Measurements from ENCODE around the gene OLIG2. TPM values are rescaled to one million over a fixed set of nuclear protein-coding genes. Genes with fewer than 3 reads are reported as not detected.

Gene OLIG2
- total RNA-seq, 2 experiments from 2014 or later: not detected

DNA sequence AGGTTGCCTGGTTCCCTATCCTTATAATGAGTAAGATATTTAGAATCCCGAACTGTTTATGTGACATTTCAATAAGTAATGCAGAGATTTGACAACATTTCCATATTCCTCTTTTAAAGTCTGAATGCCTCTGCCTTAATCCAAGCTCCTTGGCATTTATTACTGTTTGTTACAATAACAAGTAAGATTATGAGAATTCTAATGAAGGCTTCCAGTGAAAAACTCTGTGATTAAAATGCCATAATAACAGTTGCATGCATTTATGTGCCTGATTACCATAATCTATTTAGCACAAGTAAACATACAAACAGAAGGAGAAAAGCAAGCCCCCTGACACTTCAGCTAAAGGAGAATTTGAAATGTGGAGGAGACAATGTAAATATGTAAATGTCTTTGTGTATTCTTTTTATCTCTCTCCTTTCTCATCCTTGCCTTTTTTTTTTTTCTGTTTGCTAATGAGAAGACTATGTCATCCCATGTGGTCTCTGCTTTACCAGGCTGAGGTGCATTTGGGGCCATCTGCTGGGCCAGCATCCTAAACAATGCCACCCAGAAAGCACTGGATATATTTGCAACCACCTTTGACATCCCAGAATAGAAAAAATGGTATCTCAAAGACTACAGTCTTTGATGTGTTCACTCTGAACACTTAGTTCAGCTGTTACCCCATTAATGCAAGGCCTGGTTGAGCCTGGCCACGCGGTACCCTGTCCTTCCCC, 17.2 kb upstream of the OLIG2 start:
- ChIA-PET CTCF (interaction anchor here (0.6 kb wide), 1 partner anchor 112 kb away, joined by 4 read pairs; no protein-coding TSS in a partner anchor), POLR2A (interaction anchor here (0.6 kb wide), 1 partner anchor 109 kb away, joined by 3 read pairs; no protein-coding TSS in a partner anchor)
- Mint-ChIP-seq H3K36me3 (ENCODE audit: low read depth) (no peaks in the 10 kb centered on the region), H3K27ac (no peak overlapping the region), H3K4me1 (no peaks in the 10 kb centered on the region), H3K4me3 (no peak overlapping the region), H3K27me3 (peaks cover 5% of the 10 kb centered on the region), H3K9me3 (ENCODE audit: low read depth) (no peaks in the 10 kb centered on the region)
- ATAC-seq (no peak), DNase-seq (no peak)
- intact Hi-C loops (cut with DNase I, micrococcal nuclease): no loop called here

DNA sequence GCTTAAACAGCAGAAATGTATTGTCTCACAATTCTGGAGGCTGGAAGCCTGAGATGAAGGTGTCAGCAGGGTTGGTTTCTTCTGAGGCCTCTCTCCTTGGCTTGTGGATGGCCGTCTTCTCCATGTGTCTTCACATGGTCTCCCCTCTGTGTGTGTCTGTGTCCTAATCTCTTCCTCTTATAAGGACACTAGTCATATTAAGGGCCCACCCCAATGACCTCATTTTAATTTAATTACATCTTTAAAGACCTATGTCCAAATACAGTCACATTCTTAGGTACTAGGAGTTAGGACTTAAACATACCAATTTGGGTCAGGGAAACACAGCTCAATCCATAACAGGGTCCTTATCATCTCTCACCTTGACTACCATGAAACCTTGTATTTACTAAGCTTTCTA, 14.8 kb upstream of the OLIG2 start:
- no peaks in the 10 kb centered on the region for H3K36me3 Mint-ChIP-seq (ENCODE audit: low read depth)
- intact Hi-C loops (cut with DNase I, micrococcal nuclease): no loop called here
- CTCF ChIA-PET: interaction anchor here (0.6 to 0.7 kb wide), 2 partner anchors 76 to 186 kb away, joined by 3 read pairs; no protein-coding TSS in a partner anchor
- H3K9me3 Mint-ChIP-seq (ENCODE audit: low read depth): no peaks in the 10 kb centered on the region
- H3K4me1 Mint-ChIP-seq: no peaks in the 10 kb centered on the region
- POLR2A ChIA-PET: no interaction called here
- ATAC-seq: no peak
- H3K27ac Mint-ChIP-seq: no peak overlapping the region
- DNase-seq: no peak
- H3K27me3 Mint-ChIP-seq: peaks cover 18% of the 10 kb centered on the region
- no peak overlapping the region for H3K4me3 Mint-ChIP-seq

DNA sequence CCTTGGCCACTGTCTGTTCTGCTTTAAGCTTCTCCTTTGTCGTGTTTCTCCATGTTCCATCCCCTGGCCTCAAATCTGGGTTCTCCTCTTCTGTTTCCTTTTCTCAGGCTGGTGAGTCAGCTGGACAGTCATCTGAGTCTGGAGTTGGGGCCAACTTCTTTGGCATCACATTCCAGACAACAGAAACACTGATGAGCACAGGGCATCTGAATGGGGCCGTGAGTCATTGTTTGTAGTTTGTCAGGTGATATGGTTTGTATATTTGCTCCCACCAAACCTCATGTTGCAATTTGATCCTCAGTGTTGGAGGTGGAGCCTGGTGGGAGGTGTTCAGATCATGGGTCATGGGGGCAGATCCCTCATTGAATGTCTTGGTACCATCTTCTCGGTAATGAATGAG, 14.3 kb upstream of the OLIG2 start:
- DNase-seq (no peak), ATAC-seq (no peak)
- Mint-ChIP-seq H3K4me3 (no peak overlapping the region), H3K27me3 (peaks cover 21% of the 10 kb centered on the region), H3K4me1 (no peaks in the 10 kb centered on the region), H3K27ac (no peak overlapping the region), H3K36me3 (ENCODE audit: low read depth) (no peaks in the 10 kb centered on the region), H3K9me3 (ENCODE audit: low read depth) (no peaks in the 10 kb centered on the region)
- POLR2A ChIA-PET: no interaction called here
- CTCF ChIA-PET: interaction anchor here (0.6 to 0.7 kb wide), 2 partner anchors 75 to 186 kb away, joined by 3 read pairs; no protein-coding TSS in a partner anchor
- intact Hi-C loops (cut with DNase I, micrococcal nuclease): no loop called here

- Mint-ChIP-seq H3K36me3 (ENCODE audit: low read depth) (no peaks in the 10 kb centered on the region), H3K4me3 (no peak overlapping the region), H3K9me3 (ENCODE audit: low read depth) (no peaks in the 10 kb centered on the region), H3K27me3 (peaks cover 32% of the 10 kb centered on the region), H3K27ac (no peak overlapping the region), H3K4me1 (no peaks in the 10 kb centered on the region)
- CTCF ChIA-PET: no interaction called here
- intact Hi-C loops (cut with DNase I, micrococcal nuclease): no loop called here
- POLR2A ChIA-PET: no interaction called here
- DNase-seq (no peak), ATAC-seq (no peak)
Observed at GRCh38 chr21:33013626-33014025, 12.1 kb upstream of the OLIG2 start.

DNA sequence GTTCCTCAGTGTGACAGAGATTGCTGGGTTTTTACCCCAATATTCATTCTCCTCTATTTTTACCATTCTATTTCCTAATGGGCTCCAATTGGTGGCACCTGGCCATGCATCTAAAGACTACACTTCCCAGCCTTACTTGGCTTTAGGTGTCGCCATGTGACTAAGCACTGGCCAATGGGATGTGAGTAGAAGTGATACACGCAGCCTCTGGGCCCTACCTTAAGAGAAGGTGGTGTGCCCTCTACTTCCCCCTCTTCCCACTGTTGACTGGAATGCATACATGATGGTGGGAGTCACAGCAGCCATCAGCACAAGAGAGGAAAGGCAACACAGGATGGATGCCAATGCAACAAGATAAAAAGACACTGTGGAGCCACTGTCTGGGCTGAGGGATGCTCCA, 11.4 kb upstream of the OLIG2 start:
- peaks cover 6% of the 10 kb centered on the region for H3K4me1 Mint-ChIP-seq
- peaks cover 39% of the 10 kb centered on the region for H3K27me3 Mint-ChIP-seq
- CTCF ChIA-PET: no interaction called here
- H3K4me3 Mint-ChIP-seq: no peak overlapping the region
- no peak overlapping the region for H3K27ac Mint-ChIP-seq
- H3K36me3 Mint-ChIP-seq (ENCODE audit: low read depth): no peaks in the 10 kb centered on the region
- POLR2A ChIA-PET: no interaction called here
- DNase-seq (no peak), ATAC-seq (no peak)
- intact Hi-C loops (cut with DNase I, micrococcal nuclease): no loop called here
- H3K9me3 Mint-ChIP-seq (ENCODE audit: low read depth): no peaks in the 10 kb centered on the region

GRCh38 chr21:33015096-33015495, 10.6 kb upstream of the OLIG2 start:
- POLR2A ChIA-PET: no interaction called here
- intact Hi-C loops (cut with DNase I, micrococcal nuclease): no loop called here
- ATAC-seq: no peak
- Mint-ChIP-seq H3K36me3 (ENCODE audit: low read depth) (no peaks in the 10 kb centered on the region), H3K9me3 (ENCODE audit: low read depth) (no peaks in the 10 kb centered on the region), H3K27ac (no peak overlapping the region), H3K4me3 (no peak overlapping the region), H3K27me3 (peaks cover 41% of the 10 kb centered on the region), H3K4me1 (peaks cover 9% of the 10 kb centered on the region)
- CTCF ChIA-PET: interaction anchor here (0.6 kb wide), 1 partner anchor 499 kb away, joined by 4 read pairs; no protein-coding TSS in a partner anchor
- DNase-seq: no peak

- Mint-ChIP-seq H3K4me1 (peaks cover 14% of the 10 kb centered on the region), H3K4me3 (no peak overlapping the region), H3K36me3 (ENCODE audit: low read depth) (no peaks in the 10 kb centered on the region), H3K9me3 (ENCODE audit: low read depth) (no peaks in the 10 kb centered on the region), H3K27me3 (peaks cover 44% of the 10 kb centered on the region), H3K27ac (no peak overlapping the region)
- ATAC-seq: no peak
- intact Hi-C loops (cut with DNase I, micrococcal nuclease): no loop called here
- ChIA-PET CTCF (no interaction called here), POLR2A (no interaction called here)
- no peak for DNase-seq
Observed at GRCh38 chr21:33015756-33016155, 10.0 kb upstream of the OLIG2 start.

- ChIA-PET CTCF (interaction anchor here (0.6 to 1.1 kb wide), 2 partner anchors 178 to 836 kb away, joined by 4 to 5 read pairs; no protein-coding TSS in a partner anchor), POLR2A (interaction anchor here (0.7 kb wide), 1 partner anchor 68 kb away, joined by 3 read pairs; no protein-coding TSS in a partner anchor)
- H3K27ac Mint-ChIP-seq: no peak overlapping the region
- DNase-seq (no peak), ATAC-seq (no peak)
- peaks cover 65% of the 10 kb centered on the region for H3K27me3 Mint-ChIP-seq
- H3K4me1 Mint-ChIP-seq: peaks cover 18% of the 10 kb centered on the region
- H3K36me3 Mint-ChIP-seq (ENCODE audit: low read depth): no peaks in the 10 kb centered on the region
- H3K9me3 Mint-ChIP-seq (ENCODE audit: low read depth): no peaks in the 10 kb centered on the region
- H3K4me3 Mint-ChIP-seq: no peak overlapping the region
- intact Hi-C loops (cut with DNase I, micrococcal nuclease): no loop called here
Observed at GRCh38 chr21:33018707-33019465, 6.8 kb upstream of the OLIG2 start.

DNA sequence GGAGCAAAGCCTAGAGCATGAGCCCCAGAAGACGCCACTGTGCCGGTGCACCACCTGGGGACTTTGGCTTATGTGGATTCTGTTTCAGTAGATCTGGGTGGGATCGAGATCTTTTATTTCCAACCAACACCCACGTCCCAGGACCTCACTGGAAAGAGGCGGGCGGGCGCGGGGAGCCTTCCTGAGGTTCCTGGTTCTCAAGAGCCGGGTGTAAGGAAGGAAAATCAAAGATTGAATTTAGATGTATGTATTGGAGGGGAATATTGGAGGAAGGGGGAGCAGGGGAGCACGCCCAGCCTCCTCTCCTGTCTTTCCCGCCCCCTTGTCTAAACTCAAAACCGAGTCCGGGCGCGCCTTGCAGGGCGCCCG, 6.2 kb upstream of the OLIG2 start:
- ChIA-PET POLR2A (no interaction called here), CTCF (interaction anchor here (0.6 kb wide), 1 partner anchor 27 kb away, joined by 3 read pairs; no protein-coding TSS in a partner anchor)
- Mint-ChIP-seq H3K9me3 (ENCODE audit: low read depth) (no peaks in the 10 kb centered on the region), H3K4me1 (peaks cover 24% of the 10 kb centered on the region), H3K27ac (no peak overlapping the region), H3K27me3 (peaks cover 67% of the 10 kb centered on the region), H3K4me3 (no peak overlapping the region), H3K36me3 (ENCODE audit: low read depth) (no peaks in the 10 kb centered on the region)
- ATAC-seq (no peak), DNase-seq (no peak)
- intact Hi-C loops (cut with DNase I, micrococcal nuclease): no loop called here

GRCh38 chr21:33019885-33020557, 5.7 kb upstream of the OLIG2 start:
- Mint-ChIP-seq H3K27ac (no peak overlapping the region), H3K9me3 (ENCODE audit: low read depth) (no peaks in the 10 kb centered on the region), H3K36me3 (ENCODE audit: low read depth) (no peaks in the 10 kb centered on the region), H3K27me3 (peaks cover 68% of the 10 kb centered on the region), H3K4me3 (peak overlapping the region; percentile 47), H3K4me1 (peaks cover 26% of the 10 kb centered on the region)
- ChIA-PET POLR2A (no interaction called here), CTCF (interaction anchor here (0.5 to 0.9 kb wide), 3 partner anchors 9 to 661 kb away, joined by 3 to 4 read pairs (median 3); no protein-coding TSS in a partner anchor)
- intact Hi-C loops (cut with DNase I, micrococcal nuclease): loop anchor here (5.0 to 10.0 kb wide), 2 partner anchors 105 to 177 kb away; no protein-coding TSS in a partner anchor
- DNase-seq (peak; percentile 55), ATAC-seq (peak; percentile 62)

- peak overlapping the region; percentile 47 for H3K4me3 Mint-ChIP-seq
Observed at GRCh38 chr21:33020558-33021100, 5.1 kb upstream of the OLIG2 start.

More at GRCh38 chr21:33020558-33021100, 5.1 kb upstream of the OLIG2 start:
- Mint-ChIP-seq H3K27me3 (peaks cover 68% of the 10 kb centered on the region), H3K9me3 (ENCODE audit: low read depth) (no peaks in the 10 kb centered on the region), H3K27ac (no peak overlapping the region), H3K4me1 (peaks cover 28% of the 10 kb centered on the region), H3K36me3 (ENCODE audit: low read depth) (no peaks in the 10 kb centered on the region)
- intact Hi-C loops (cut with DNase I, micrococcal nuclease): loop anchor here (1.0 to 10.0 kb wide), 3 partner anchors 9 to 177 kb away; no protein-coding TSS in a partner anchor
- ATAC-seq: no peak
- POLR2A ChIA-PET: no interaction called here
- no peak for DNase-seq
- CTCF ChIA-PET: interaction anchor here (0.5 to 0.9 kb wide), 2 partner anchors 8 to 661 kb away, joined by 3 to 4 read pairs; no protein-coding TSS in a partner anchor

Measured in activated CD4-positive, alpha-beta T cell treated with anti-CD3 and anti-CD28 coated beads for 36 hours (primary cell).